ENCODE measurements around the gene DIP2C.
A peak's percentile ranks its signal among the peaks of the same experiment; 100 is the strongest.

DIP2C gene

GRCh38 chr10:241966-242643, 447.4 kb downstream of the DIP2C start:
- no peak for FAIRE-seq

GRCh38 chr10:241451-241850, 448.0 kb downstream of the DIP2C start:
- FAIRE-seq = no peak

DNA sequence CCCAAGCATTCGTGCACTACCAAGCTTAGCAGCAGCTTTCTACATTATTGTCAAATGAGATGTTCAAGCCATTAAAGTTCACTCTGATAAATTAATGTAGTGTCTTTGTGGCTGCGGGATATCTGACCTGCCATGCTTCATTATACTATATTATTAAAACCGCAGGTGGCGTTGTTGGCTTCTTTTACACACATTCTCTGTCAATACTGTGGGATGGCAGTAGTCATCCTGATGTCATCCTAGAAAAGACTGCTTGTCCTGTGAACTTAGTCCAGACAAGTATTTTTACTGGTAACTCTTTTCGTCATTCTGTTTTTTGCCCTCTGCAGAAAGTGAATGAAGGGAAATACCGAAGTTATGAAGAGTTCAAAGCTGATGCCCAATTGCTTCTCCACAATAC, 450.4 kb downstream of the DIP2C start:
- FAIRE-seq = no peak

- FAIRE-seq = no peak
Measured at GRCh38 chr10:235915-236314, 453.6 kb downstream of the DIP2C start.

- FAIRE-seq = no peak
Measured at GRCh38 chr10:234708-235406, 454.6 kb downstream of the DIP2C start.

DNA sequence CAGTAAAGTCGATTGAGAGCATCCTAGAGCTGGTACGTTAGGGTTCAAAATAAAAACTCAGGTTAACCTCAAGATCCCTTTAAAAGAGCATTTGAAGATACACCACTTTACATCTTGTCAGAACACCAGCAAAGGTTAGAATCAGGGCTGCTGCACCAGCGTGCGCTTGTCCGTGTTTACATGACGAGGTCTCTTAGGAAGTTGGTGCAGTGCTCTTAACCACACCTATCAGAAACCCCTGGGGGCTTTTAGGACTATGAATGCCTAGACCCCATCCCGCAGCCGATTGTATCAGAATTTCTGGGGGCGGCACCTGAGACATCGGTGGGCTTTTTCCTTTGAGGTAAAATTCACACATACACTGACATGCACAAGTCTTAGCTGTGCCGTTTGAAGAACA, 456.6 kb downstream of the DIP2C start:
- FAIRE-seq = no peak

DNA sequence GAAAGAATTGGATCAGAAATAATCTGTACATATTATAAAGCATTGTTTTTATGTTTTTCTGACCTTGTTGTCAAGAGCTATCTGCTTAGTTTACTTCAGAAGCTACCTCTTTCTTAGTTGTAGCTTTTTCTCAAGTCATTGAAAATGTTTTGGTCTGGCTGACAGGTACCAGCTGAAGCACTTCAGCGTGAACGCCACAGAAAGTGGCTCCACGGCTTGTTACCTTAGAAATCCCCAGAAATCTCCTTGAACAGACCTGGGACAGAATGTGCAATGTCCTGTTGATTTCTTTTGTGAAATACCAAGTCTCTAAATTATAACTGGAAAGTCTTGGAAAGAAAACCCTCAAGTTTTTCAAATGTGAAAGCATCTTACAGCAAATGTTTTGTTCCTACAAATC, 457.4 kb downstream of the DIP2C start:
- FAIRE-seq = no peak

DNA sequence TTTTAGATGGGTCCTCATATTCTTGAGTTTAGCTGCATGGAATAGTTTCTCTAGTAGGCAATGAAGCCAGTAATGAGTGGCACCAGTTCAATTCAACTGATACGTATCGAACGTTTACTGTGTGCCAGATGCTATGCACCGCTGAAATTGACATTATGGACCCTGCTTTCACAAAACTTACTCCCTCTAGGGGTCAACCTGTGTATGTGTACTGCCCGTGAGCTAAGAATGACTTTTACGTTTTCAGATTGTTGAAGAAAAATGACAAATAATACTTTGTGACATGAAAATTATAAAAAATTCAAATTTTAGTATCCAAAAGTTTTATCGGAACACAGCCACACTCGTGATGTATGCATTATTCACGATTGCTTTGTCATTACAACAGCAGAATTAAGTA, 458.7 kb downstream of the DIP2C start:
- peak; percentile 6 for FAIRE-seq

GRCh38 chr10:228366-228765, 461.1 kb downstream of the DIP2C start:
- FAIRE-seq = no peak

DNA sequence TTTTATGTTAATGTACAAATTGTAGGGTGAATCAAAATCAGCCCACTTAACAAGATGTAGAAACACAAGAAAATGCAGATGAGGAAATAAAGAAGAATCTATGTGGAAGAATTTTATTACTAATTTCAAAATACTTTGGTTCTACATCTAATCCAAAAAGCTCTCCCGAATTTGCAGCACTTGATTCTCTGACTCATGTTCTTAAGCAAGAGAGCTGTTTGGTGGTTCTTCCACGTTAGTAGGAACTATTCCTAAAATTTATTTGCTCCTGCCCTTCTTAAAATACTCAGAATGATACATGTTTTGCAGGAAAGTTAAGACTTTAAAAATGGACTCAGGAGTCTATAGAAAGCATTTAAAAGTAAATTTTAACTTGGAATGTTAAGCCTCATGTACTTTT, 462.5 kb downstream of the DIP2C start:
- peak; percentile 11 for FAIRE-seq

DNA sequence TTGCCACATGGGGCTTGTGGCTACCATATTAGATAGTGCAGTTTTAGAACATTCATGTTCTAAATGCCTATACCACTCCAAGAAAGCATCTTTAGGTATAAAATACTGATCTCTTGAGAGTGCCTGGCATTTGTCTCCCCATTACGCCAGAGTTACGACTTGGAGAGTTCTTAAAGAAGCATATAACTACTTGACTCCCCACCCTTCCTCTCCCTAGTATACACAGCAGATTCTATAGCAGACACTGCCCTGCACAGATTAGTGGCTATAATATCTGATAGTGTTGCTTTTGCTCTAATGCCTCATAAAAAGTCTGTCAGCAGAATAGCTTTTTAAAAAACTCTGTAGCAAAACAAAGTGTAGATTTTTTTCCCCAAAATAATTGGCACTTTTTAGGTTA, 463.4 kb downstream of the DIP2C start:
- no peak for FAIRE-seq

GRCh38 chr10:224571-224970, 464.9 kb downstream of the DIP2C start:
- FAIRE-seq = no peak
